SK-N-SH treated with all-trans-retinoic acid at 6 μM for 48 hours (cell line): ENCODE data around the gene IL17REL.

Experiments used
- ATAC-seq: fragments of 200-7000 bp; cut with Tn5 transposase; 3 replicates; pipeline ENCODE4 v1.9.1; 2020; ENCODE audit warnings: mild to moderate bottlenecking, moderate library complexity
- ARNTL ChIP-seq: fragments of 450-650 bp; formaldehyde crosslinking; IDR thresholded peaks from 2 replicates; pipeline ENCODE4 v1.5.0; 2020; ENCODE audit warnings: low read depth, mild to moderate bottlenecking, moderate library complexity, borderline replicate concordance
- BACH2 ChIP-seq: fragments of 250-450 bp; sonication (Bioruptor Pico); IDR thresholded peaks from 2 replicates; pipeline ENCODE4 v1.9.0; 2021; ENCODE audit warnings: mild to moderate bottlenecking, borderline replicate concordance
- CREB5 ChIP-seq: fragments of 250-450 bp; sonication (Bioruptor Pico); IDR thresholded peaks from 2 replicates; pipeline ENCODE4 v1.5.1; 2020; ENCODE audit warnings: low read depth, mild to moderate bottlenecking, moderate library complexity
- CSDC2 ChIP-seq: fragments of 250-450 bp; sonication (Bioruptor Pico); IDR thresholded peaks from 2 replicates; pipeline ENCODE4 v1.5.0; 2020; ENCODE audit warnings: mild to moderate bottlenecking, moderate library complexity
- CSRNP3 ChIP-seq: fragments of 250-450 bp; sonication (Bioruptor Pico); IDR thresholded peaks from 2 replicates; pipeline ENCODE4 v1.5.1; 2021; ENCODE audit warnings: mild to moderate bottlenecking, moderate library complexity
- ESRRG ChIP-seq: fragments of 250-450 bp; sonication (Bioruptor Pico); IDR thresholded peaks from 2 replicates; pipeline ENCODE4 v1.6.1; 2021; ENCODE audit warnings: mild to moderate bottlenecking
- OSR1 ChIP-seq: fragments of 250-450 bp; sonication (Bioruptor Pico); IDR thresholded peaks from 2 replicates; pipeline ENCODE4 v1.8.0; 2022; ENCODE audit warnings: moderate library complexity, mild to moderate bottlenecking, inconsistent platforms
- PATZ1 ChIP-seq: fragments of 250-450 bp; sonication (Bioruptor Pico); IDR thresholded peaks from 2 replicates; pipeline ENCODE4 v1.8.0; 2020; ENCODE audit warnings: mild to moderate bottlenecking, moderate library complexity, borderline replicate concordance
- PPARA ChIP-seq: fragments of 250-450 bp; sonication (Bioruptor Pico); IDR thresholded peaks from 2 replicates; pipeline ENCODE4 v1.5.0; 2020; ENCODE audit warnings: mild to moderate bottlenecking, borderline replicate concordance
- SNAI2 ChIP-seq: fragments of 250-450 bp; sonication (Bioruptor Pico); IDR thresholded peaks from 2 replicates; pipeline ENCODE4 v1.5.0; 2020; ENCODE audit warnings: mild to moderate bottlenecking, moderate library complexity
- TCF4 ChIP-seq: fragments of 250-450 bp; sonication (Bioruptor Pico); IDR thresholded peaks from 2 replicates; pipeline ENCODE4 v1.8.0; 2021; ENCODE audit warnings: mild to moderate bottlenecking, moderate library complexity, borderline replicate concordance
- TOX ChIP-seq: fragments of 250-450 bp; sonication (Bioruptor Pico); IDR thresholded peaks from 2 replicates; pipeline ENCODE4 v1.8.0; 2021; ENCODE audit warnings: mild to moderate bottlenecking, moderate library complexity, borderline replicate concordance
- TSHZ2 ChIP-seq: fragments of 250-450 bp; sonication (Bioruptor Pico); IDR thresholded peaks from 2 replicates; pipeline ENCODE4 v1.5.0; 2020; ENCODE audit warnings: mild to moderate bottlenecking, moderate library complexity
- ZC3H10 ChIP-seq: fragments of 250-450 bp; sonication (Bioruptor Pico); IDR thresholded peaks from 2 replicates; pipeline ENCODE4 v1.5.1; 2021; ENCODE audit warnings: mild to moderate bottlenecking, moderate library complexity
- ZFP3 ChIP-seq: fragments of 250-450 bp; sonication (Bioruptor Pico); IDR thresholded peaks from 2 replicates; pipeline ENCODE4 v1.5.0; 2020; ENCODE audit warnings: mild to moderate bottlenecking, moderate library complexity
- ZFP30 ChIP-seq: fragments of 450-650 bp; formaldehyde crosslinking; IDR thresholded peaks from 2 replicates; pipeline ENCODE4 v1.5.0; 2022; ENCODE audit warnings: mild to moderate bottlenecking, moderate library complexity
- ZNF565 ChIP-seq: fragments of 450-650 bp; formaldehyde crosslinking; conservative IDR thresholded peaks from 2 replicates; pipeline ENCODE4 v1.5.0; 2020; ENCODE audit warnings: low read depth, mild to moderate bottlenecking, moderate library complexity
- ZNF70 ChIP-seq: fragments of 450-650 bp; formaldehyde crosslinking; IDR thresholded peaks from 2 replicates; pipeline ENCODE4 v1.5.0; 2020; ENCODE audit warnings: mild to moderate bottlenecking, moderate library complexity
- ZNF8 ChIP-seq: fragments of 450-650 bp; formaldehyde crosslinking; IDR thresholded peaks from 2 replicates; pipeline ENCODE4 v1.5.0; 2020; ENCODE audit warnings: mild to moderate bottlenecking, moderate library complexity

IL17REL gene

GRCh38 chr22:50012211-50013181, at the start of gene IL17REL:
Gene IL17REL (minus strand): TSS chr22:50012765. CDS start chr22:50012646, 119 bp downstream.
- ATAC-seq = peak; percentile 52
- TF ChIP-seq PPARA (CRISPR knock-in tag) = no peak
- TF ChIP-seq OSR1 (CRISPR knock-in tag) = no peak

- no peak for TF ChIP-seq ARNTL (CRISPR knock-in tag)
- no peak for TF ChIP-seq BACH2 (CRISPR knock-in tag)
- TF ChIP-seq CSRNP3 (CRISPR knock-in tag) = no peak
- TF ChIP-seq ZNF8 (CRISPR knock-in tag) = no peak
- no peak for TF ChIP-seq ZNF70 (CRISPR knock-in tag)
- no peak for TF ChIP-seq PPARA (CRISPR knock-in tag)
- ATAC-seq = no peak
Measured at GRCh38 chr22:50061824-50062355, 49.3 kb upstream of the IL17REL start.

GRCh38 chr22:50061141-50061823, 48.7 kb upstream of the IL17REL start:
- TF ChIP-seq CSRNP3 (CRISPR knock-in tag) (no peak), ZC3H10 (no peak), CSDC2 (CRISPR knock-in tag) (no peak), ZFP3 (no peak), PATZ1 (CRISPR knock-in tag) (no peak), ZFP30 (no peak), TCF4 (no peak), BACH2 (CRISPR knock-in tag) (no peak), TSHZ2 (CRISPR knock-in tag) (no peak), CREB5 (no peak), SNAI2 (CRISPR knock-in tag) (no peak), ZNF565 (no peak), PPARA (CRISPR knock-in tag) (no peak), ZNF8 (CRISPR knock-in tag) (no peak), OSR1 (CRISPR knock-in tag) (no peak), ESRRG (CRISPR knock-in tag) (no peak), TOX (CRISPR knock-in tag) (no peak), ARNTL (CRISPR knock-in tag) (no peak)
- no peak for ATAC-seq
